Measurements from ENCODE around the gene HMOX2. TPM values are rescaled to one million over a fixed set of nuclear protein-coding genes. Genes with fewer than 3 reads are reported as not detected.
A peak's percentile ranks its signal among the peaks of the same experiment; 100 is the strongest.

Gene HMOX2
- total RNA-seq, 1 experiment from 2014 or later: 42.6 TPM

DNA sequence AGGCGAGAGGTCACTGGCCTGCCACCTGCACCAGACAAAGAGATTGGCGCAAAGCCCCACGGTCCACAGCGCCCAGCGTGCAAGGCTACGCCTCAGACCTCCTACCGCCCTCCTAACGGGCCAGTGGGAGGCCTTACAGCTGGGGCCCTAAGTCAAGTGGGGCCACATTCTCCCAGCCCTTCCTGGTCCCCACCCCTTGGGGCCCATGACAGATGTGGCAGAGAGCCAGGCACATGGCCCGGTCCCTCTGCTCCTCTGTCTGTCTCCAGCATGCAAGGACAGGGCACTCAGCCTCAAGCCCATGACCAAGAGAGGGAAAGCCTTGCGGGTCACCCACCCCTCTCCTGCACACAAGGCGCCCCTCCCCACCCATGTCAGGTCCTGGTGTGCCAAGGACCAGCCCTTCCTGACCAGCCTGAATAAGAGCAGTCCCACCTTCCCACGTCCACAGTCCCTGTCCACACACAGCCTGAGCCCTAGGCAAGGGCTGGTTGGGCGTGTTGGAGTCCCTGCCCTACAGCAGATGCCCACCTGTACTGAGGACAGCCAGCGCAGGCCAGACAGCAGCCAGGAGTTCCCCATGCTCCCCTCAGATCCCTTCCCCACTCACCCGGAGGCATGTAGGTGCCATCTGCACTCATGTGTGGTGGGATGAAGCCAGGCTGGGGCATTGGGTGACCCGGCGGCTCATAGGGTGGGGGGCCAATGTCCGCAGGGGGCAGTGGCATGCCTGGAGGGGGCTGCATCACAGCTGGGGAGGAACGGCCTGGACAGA lies 37.1 kb downstream of the HMOX2 start (continued):
- TF ChIP-seq, protein P1, sequence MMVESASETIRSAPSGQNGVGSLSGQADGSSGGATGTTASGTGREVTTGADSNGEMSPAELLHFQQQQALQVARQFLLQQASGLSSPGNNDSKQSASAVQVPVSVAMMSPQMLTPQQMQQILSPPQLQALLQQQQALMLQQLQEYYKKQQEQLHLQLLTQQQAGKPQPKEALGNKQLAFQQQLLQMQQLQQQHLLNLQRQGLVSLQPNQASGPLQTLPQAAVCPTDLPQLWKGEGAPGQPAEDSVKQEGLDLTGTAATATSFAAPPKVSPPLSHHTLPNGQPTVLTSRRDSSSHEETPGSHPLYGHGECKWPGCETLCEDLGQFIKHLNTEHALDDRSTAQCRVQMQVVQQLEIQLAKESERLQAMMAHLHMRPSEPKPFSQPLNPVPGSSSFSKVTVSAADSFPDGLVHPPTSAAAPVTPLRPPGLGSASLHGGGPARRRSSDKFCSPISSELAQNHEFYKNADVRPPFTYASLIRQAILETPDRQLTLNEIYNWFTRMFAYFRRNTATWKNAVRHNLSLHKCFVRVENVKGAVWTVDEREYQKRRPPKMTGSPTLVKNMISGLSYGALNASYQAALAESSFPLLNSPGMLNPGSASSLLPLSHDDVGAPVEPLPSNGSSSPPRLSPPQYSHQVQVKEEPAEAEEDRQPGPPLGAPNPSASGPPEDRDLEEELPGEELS (CRISPR knock-in tag; IDR thresholded peaks at IDR 0.05): no peak
- TF ChIP-seq TEAD4 (CRISPR knock-in tag; IDR thresholded peaks at IDR 0.05): no peak
- TF ChIP-seq, protein P2, sequence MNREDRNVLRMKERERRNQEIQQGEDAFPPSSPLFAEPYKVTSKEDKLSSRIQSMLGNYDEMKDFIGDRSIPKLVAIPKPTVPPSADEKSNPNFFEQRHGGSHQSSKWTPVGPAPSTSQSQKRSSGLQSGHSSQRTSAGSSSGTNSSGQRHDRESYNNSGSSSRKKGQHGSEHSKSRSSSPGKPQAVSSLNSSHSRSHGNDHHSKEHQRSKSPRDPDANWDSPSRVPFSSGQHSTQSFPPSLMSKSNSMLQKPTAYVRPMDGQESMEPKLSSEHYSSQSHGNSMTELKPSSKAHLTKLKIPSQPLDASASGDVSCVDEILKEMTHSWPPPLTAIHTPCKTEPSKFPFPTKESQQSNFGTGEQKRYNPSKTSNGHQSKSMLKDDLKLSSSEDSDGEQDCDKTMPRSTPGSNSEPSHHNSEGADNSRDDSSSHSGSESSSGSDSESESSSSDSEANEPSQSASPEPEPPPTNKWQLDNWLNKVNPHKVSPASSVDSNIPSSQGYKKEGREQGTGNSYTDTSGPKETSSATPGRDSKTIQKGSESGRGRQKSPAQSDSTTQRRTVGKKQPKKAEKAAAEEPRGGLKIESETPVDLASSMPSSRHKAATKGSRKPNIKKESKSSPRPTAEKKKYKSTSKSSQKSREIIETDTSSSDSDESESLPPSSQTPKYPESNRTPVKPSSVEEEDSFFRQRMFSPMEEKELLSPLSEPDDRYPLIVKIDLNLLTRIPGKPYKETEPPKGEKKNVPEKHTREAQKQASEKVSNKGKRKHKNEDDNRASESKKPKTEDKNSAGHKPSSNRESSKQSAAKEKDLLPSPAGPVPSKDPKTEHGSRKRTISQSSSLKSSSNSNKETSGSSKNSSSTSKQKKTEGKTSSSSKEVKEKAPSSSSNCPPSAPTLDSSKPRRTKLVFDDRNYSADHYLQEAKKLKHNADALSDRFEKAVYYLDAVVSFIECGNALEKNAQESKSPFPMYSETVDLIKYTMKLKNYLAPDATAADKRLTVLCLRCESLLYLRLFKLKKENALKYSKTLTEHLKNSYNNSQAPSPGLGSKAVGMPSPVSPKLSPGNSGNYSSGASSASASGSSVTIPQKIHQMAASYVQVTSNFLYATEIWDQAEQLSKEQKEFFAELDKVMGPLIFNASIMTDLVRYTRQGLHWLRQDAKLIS (CRISPR knock-in tag; IDR thresholded peaks at IDR 0.05; ENCODE audit: borderline replicate concordance): no peak
- TF ChIP-seq, protein P3, sequence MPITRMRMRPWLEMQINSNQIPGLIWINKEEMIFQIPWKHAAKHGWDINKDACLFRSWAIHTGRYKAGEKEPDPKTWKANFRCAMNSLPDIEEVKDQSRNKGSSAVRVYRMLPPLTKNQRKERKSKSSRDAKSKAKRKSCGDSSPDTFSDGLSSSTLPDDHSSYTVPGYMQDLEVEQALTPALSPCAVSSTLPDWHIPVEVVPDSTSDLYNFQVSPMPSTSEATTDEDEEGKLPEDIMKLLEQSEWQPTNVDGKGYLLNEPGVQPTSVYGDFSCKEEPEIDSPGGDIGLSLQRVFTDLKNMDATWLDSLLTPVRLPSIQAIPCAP (CRISPR knock-in tag; IDR thresholded peaks at IDR 0.05): no peak

DNA sequence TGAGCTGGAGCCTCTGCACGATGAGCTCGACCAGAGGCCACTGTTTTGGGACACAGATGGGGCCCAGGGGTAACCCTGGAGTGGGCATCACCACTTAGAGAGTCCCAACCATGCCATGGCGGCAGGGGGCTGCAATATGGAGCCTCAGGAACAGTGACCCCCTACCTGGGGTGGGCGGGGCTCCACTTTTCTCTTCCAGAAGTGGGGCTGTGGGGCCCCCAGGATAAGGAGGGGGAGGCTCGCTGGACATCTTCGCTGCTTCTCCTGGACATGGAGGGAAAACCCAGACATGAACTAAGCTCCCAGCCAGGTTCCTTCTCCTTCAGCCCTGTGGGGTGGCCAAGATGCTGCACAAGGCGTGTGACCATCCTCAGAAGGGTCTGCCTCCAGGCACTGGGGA lies 37.7 kb downstream of the HMOX2 start:
- POLR2A ChIA-PET: no interaction called here
- H3K4me3 Mint-ChIP-seq: no peak overlapping the region
- DNase-seq (ENCODE audit: low spot score) (no peak), ATAC-seq (no peak)
- TF ChIP-seq IRF2 (CRISPR knock-in tag; IDR thresholded peaks at IDR 0.05; ENCODE audit: borderline replicate concordance, low read depth): no peak
- peaks cover 3% of the 10 kb centered on the region; the same call in 1 of the 2 replicates for H3K36me3 Mint-ChIP-seq
- no peaks in the 10 kb centered on the region for H3K27me3 Mint-ChIP-seq (ENCODE audit: low read depth)
- CTCF ChIA-PET: interaction anchor here (0.5 to 4.3 kb wide), 10 partner anchors 8 to 1205 kb away, joined by 3 to 21 read pairs (median 4); no protein-coding TSS in a partner anchor
- H3K9me3 Mint-ChIP-seq: no peaks in the 10 kb centered on the region
- H3K4me1 Mint-ChIP-seq: peaks cover 11% of the 10 kb centered on the region
- H3K27ac Mint-ChIP-seq: no peak overlapping the region

DNA sequence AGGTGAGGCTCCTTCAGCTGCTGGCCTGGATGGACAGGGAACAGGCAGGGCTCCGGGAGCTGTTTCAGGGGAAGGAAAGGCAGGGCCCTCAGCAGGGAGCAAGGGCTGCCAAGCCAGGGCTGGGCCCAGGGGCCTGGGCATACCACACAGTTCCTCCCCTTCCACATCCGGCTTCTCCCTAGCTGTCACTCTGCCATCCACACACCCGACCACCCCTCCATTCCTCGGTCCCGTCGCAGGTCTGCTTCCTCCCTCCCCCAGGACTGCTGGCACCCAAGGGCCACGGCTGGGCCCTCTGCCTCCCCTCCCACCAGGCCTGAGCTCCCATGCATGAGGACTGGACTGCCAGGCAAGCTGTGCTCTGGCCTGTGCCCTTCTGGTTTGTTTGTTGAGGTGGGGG lies 38.4 kb downstream of the HMOX2 start:
- H3K4me3 Mint-ChIP-seq: no peak overlapping the region
- ChIA-PET POLR2A (no interaction called here), CTCF (interaction anchor here (0.6 to 4.3 kb wide), 14 partner anchors 9 to 112 kb away, joined by 3 to 21 read pairs (median 4); partner anchors contain the start of genes CDIP1 and MGRN1)
- DNase-seq (ENCODE audit: low spot score) (no peak), ATAC-seq (no peak)
- TF ChIP-seq NR3C1 (CRISPR knock-in tag; conservative IDR thresholded peaks at IDR 0.05; ENCODE audit: low read depth) (no peak), SOX15 (CRISPR knock-in tag; IDR thresholded peaks at IDR 0.05) (no peak), ZBTB21 (CRISPR knock-in tag; IDR thresholded peaks at IDR 0.05; ENCODE audit: borderline replicate concordance) (no peak), ZNF317 (CRISPR knock-in tag; IDR thresholded peaks at IDR 0.05; ENCODE audit: borderline replicate concordance, low read depth) (no peak), TP53 (CRISPR knock-in tag; IDR thresholded peaks at IDR 0.05) (no peak), NFATC4 (CRISPR knock-in tag; IDR thresholded peaks at IDR 0.05) (no peak), TCF7 (CRISPR knock-in tag; IDR thresholded peaks at IDR 0.05; ENCODE audit: low read depth) (no peak), MYBL2 (CRISPR knock-in tag; IDR thresholded peaks at IDR 0.05) (no peak)
- TF ChIP-seq, protein P4, sequence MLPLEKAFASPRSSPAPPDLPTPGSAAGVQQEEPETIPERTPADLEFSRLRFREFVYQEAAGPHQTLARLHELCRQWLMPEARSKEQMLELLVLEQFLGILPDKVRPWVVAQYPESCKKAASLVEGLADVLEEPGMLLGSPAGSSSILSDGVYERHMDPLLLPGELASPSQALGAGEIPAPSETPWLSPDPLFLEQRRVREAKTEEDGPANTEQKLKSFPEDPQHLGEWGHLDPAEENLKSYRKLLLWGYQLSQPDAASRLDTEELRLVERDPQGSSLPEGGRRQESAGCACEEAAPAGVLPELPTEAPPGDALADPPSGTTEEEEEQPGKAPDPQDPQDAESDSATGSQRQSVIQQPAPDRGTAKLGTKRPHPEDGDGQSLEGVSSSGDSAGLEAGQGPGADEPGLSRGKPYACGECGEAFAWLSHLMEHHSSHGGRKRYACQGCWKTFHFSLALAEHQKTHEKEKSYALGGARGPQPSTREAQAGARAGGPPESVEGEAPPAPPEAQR (CRISPR knock-in tag; IDR thresholded peaks at IDR 0.05): no peak
- TF ChIP-seq, protein P5, sequence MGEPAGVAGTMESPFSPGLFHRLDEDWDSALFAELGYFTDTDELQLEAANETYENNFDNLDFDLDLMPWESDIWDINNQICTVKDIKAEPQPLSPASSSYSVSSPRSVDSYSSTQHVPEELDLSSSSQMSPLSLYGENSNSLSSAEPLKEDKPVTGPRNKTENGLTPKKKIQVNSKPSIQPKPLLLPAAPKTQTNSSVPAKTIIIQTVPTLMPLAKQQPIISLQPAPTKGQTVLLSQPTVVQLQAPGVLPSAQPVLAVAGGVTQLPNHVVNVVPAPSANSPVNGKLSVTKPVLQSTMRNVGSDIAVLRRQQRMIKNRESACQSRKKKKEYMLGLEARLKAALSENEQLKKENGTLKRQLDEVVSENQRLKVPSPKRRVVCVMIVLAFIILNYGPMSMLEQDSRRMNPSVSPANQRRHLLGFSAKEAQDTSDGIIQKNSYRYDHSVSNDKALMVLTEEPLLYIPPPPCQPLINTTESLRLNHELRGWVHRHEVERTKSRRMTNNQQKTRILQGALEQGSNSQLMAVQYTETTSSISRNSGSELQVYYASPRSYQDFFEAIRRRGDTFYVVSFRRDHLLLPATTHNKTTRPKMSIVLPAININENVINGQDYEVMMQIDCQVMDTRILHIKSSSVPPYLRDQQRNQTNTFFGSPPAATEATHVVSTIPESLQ (CRISPR knock-in tag; IDR thresholded peaks at IDR 0.05): no peak
- TF ChIP-seq, protein P6, sequence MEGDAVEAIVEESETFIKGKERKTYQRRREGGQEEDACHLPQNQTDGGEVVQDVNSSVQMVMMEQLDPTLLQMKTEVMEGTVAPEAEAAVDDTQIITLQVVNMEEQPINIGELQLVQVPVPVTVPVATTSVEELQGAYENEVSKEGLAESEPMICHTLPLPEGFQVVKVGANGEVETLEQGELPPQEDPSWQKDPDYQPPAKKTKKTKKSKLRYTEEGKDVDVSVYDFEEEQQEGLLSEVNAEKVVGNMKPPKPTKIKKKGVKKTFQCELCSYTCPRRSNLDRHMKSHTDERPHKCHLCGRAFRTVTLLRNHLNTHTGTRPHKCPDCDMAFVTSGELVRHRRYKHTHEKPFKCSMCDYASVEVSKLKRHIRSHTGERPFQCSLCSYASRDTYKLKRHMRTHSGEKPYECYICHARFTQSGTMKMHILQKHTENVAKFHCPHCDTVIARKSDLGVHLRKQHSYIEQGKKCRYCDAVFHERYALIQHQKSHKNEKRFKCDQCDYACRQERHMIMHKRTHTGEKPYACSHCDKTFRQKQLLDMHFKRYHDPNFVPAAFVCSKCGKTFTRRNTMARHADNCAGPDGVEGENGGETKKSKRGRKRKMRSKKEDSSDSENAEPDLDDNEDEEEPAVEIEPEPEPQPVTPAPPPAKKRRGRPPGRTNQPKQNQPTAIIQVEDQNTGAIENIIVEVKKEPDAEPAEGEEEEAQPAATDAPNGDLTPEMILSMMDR (IDR thresholded peaks at IDR 0.05): no peak
- TF ChIP-seq, protein P7, sequence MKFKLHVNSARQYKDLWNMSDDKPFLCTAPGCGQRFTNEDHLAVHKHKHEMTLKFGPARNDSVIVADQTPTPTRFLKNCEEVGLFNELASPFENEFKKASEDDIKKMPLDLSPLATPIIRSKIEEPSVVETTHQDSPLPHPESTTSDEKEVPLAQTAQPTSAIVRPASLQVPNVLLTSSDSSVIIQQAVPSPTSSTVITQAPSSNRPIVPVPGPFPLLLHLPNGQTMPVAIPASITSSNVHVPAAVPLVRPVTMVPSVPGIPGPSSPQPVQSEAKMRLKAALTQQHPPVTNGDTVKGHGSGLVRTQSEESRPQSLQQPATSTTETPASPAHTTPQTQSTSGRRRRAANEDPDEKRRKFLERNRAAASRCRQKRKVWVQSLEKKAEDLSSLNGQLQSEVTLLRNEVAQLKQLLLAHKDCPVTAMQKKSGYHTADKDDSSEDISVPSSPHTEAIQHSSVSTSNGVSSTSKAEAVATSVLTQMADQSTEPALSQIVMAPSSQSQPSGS (CRISPR knock-in tag; IDR thresholded peaks at IDR 0.05; ENCODE audit: borderline replicate concordance, low read depth): no peak
- peaks cover 3% of the 10 kb centered on the region; the same call in 1 of the 2 replicates for H3K36me3 Mint-ChIP-seq
- no peaks in the 10 kb centered on the region for H3K27me3 Mint-ChIP-seq (ENCODE audit: low read depth)
- H3K27ac Mint-ChIP-seq: peak overlapping the region; percentile 34; the same call in 1 of the 2 replicates
- H3K4me1 Mint-ChIP-seq: peaks cover 16% of the 10 kb centered on the region
- no peaks in the 10 kb centered on the region for H3K9me3 Mint-ChIP-seq

Data from WTC11 (cell line).